HK-2 (cell line): Measurements from ENCODE around the gene AFF4.
"Not testable (repeated sequence)": the region's sequence is repeated elsewhere in the genome, so short reads cannot be mapped to it uniquely, and the experiment has no call there.

Experiments used
- DNase-seq: peaks from one replicate; pipeline ENCODE4 v3.0.0-alpha.2; 2018; ENCODE audit not compliant: unreplicated experiment

The AFF4 gene

GRCh38 chr5:132952829-132953228 is 10.6 kb downstream of the AFF4 start:
- DNase-seq = no peak

- DNase-seq = no peak
These were observed 11.5 kb downstream of the AFF4 start for GRCh38 chr5:132951897-132952296.

GRCh38 chr5:132949136-132949535 is 14.3 kb downstream of the AFF4 start:
- no peak for DNase-seq

- DNase-seq = no peak
These were observed 15.8 kb downstream of the AFF4 start for GRCh38 chr5:132947671-132948070.

GRCh38 chr5:132945315-132945714 is 18.1 kb downstream of the AFF4 start:
- DNase-seq = not testable (repeated sequence)

GRCh38 chr5:132943362-132944022 is 19.9 kb downstream of the AFF4 start:
- DNase-seq = no peak

GRCh38 chr5:132941331-132941730 is 22.1 kb downstream of the AFF4 start:
- DNase-seq = no peak

GRCh38 chr5:132928062-132928407 is 35.4 kb downstream of the AFF4 start:
- no peak for DNase-seq

GRCh38 chr5:132927355-132928061 is 35.9 kb downstream of the AFF4 start:
- DNase-seq = no peak

GRCh38 chr5:132926437-132926836 is 37.0 kb downstream of the AFF4 start:
- no peak for DNase-seq

GRCh38 chr5:132916086-132916485 is 47.3 kb downstream of the AFF4 start:
- DNase-seq = no peak

- no peak for DNase-seq
These were observed 47.8 kb downstream of the AFF4 start for GRCh38 chr5:132915681-132916080.

GRCh38 chr5:132909702-132910101 is 53.7 kb downstream of the AFF4 start:
- no peak for DNase-seq

- DNase-seq = no peak
These were observed 56.3 kb downstream of the AFF4 start for GRCh38 chr5:132907161-132907560.

GRCh38 chr5:132905938-132906337 is 57.5 kb downstream of the AFF4 start:
- DNase-seq = no peak

GRCh38 chr5:132901730-132902129 is 61.7 kb downstream of the AFF4 start:
- DNase-seq = no peak

- DNase-seq = no peak
These were observed 62.4 kb downstream of the AFF4 start for GRCh38 chr5:132901036-132901435.

- DNase-seq = no peak
These were observed 65.3 kb downstream of the AFF4 start for GRCh38 chr5:132898094-132898493.

GRCh38 chr5:132896685-132897084 is 66.7 kb downstream of the AFF4 start:
- no peak for DNase-seq

GRCh38 chr5:132895719-132896305 is 67.6 kb downstream of the AFF4 start:
- DNase-seq = no peak

- DNase-seq = no peak
These were observed 72.6 kb downstream of the AFF4 start for GRCh38 chr5:132890817-132891216.

GRCh38 chr5:132889501-132889900 is 73.9 kb downstream of the AFF4 start:
- no peak for DNase-seq

GRCh38 chr5:132887283-132887682 is 76.2 kb downstream of the AFF4 start:
- DNase-seq = no peak
